ENCODE data around the gene GRXCR2. TPM values are rescaled to one million over a fixed set of nuclear protein-coding genes. Genes with fewer than 3 reads are reported as not detected.
"Not testable (repeated sequence)": the region's sequence is repeated elsewhere in the genome, so short reads cannot be mapped to it uniquely, and the experiment has no call there.

Gene GRXCR2
- total RNA-seq, 1 donor from 2014 or later, result not detected

GRCh38 chr5:145887976-145888574 is 15.3 kb upstream of the GRXCR2 start:
- DNase-seq (ENCODE audit: extremely low read depth, low read depth, low spot score), result peak; percentile 23

GRCh38 chr5:145887217-145887616 is 14.4 kb upstream of the GRXCR2 start:
- DNase-seq (ENCODE audit: extremely low read depth, low read depth, low spot score), result no peak

- no peak for DNase-seq (ENCODE audit: extremely low read depth, low read depth, low spot score)
Observed at GRCh38 chr5:145874765-145875164, 2.0 kb upstream of the GRXCR2 start.

DNA sequence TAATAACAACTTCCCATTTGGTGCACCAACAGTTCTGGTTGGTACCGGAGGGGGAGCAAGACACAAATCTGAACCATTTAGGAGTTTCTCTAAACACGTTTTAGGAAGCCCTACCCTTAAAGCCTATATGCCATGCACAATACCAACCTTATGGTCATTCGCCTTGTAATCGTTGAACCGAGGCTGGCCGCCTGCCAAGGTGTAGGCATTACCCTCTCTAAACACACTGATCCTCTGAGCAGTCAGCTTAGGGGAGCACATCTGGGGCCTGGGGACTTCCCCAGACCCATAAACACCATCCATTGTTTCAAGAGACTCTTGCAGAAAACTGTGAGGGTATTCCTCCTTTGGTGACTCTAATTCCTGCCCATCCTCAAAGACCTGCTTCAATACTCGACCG is 328 bp downstream of the GRXCR2 start:
- no peak for DNase-seq (ENCODE audit: extremely low read depth, low read depth, low spot score)

DNA sequence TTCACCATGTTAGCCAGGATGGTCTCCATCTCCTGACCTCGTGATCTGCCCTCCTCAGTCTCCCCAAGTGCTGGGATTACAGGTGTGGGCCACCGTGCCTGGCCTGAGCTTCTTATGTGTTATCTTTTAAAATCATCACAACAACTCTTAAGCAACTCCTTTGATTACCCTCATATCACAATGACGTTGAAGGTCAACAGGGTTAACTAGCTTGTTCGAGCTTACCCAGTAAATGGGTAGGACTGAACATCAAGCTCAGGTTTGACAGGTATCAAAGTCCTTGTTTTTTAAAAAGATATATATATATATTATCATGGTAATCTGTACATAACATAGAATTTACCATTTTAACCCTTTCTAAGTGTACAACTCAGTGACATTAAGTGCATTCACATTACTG is 3.1 kb downstream of the GRXCR2 start:
- no peak for DNase-seq (ENCODE audit: extremely low read depth, low read depth, low spot score)

DNA sequence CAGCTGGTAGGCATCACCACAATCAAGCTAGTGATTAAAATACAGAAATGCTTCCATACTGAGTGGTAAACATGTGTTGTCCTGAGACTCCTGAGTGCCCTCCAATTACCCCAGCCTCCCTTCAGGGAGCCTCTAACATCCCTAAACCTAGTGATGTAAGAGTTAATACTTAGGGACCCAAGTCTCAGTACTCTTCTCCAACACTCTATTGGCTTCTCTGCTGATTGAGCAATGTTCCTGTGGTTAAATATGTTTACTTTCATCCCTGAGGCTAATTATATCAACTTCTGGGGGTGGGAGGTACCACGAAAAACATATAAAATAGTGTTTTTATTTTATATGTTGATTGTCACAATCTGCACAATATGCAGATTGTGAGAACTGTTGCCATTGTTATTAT is 5.0 kb downstream of the GRXCR2 start:
- no peak for DNase-seq (ENCODE audit: extremely low read depth, low read depth, low spot score)

DNA sequence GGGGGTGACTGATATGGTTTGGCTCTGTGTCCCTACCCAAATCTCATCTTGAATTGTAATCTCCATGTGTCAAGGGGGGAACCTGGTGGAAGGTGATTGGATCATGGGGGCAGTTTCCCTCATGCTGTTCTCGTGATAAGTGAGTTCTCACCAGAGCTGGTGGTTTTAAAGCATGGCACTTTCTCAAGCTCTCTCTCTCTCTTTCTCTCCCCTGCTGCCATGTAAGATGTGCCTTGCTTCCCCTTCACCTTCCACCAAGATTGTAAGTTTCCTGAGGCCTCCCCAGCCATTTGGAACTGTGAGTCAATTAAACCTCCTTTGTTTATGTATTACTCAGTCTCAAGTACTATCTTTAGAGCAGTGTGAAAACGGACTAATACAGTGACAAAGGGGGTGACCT is 8.4 kb downstream of the GRXCR2 start:
- DNase-seq (ENCODE audit: extremely low read depth, low read depth, low spot score), result not testable (repeated sequence)

GRCh38 chr5:145863003-145863402 is 9.8 kb downstream of the GRXCR2 start:
- DNase-seq (ENCODE audit: extremely low read depth, low read depth, low spot score), result no peak

- no peak for DNase-seq (ENCODE audit: extremely low read depth, low read depth, low spot score)
Observed at GRCh38 chr5:145859897-145860296, 12.9 kb downstream of the GRXCR2 start.

DNA sequence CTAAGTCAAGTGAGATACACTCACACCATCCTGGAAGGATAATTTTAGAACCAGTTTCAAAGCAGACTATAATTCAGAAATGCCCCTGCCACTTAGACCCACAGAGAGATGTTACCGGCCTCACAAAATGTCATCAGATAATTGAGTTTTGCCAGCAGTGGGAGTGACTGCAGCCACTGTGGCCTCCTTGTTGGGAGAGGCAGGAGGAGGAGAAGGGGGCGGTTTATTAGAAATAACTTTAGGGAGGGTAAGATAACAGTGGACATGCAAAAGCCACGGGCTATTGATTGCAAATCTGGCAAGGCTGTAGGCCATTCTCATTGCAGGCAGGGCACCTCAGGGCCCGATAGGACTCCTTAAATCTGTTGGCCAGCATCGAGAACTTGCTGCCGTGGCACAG is 13.4 kb downstream of the GRXCR2 start:
- DNase-seq (ENCODE audit: extremely low read depth, low read depth, low spot score), result no peak

DNA sequence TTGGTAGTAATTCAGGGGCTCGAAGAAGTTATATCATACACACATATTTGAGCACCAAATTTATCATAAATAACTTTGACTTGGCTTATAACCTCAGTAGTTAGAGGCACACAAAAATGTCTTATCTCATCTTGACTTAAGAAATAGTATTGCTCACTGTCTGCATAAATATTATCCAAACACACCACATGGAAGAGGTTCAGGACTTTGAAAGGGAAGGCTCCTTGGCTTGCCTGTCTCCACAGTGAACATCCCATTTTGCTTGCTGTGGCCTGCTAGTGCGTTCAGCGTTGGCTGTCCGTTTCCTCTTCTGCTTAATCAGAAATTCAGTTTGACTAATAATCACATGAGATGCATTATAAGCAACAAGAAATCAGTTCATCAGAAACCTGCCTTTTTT is 13.9 kb downstream of the GRXCR2 start:
- DNase-seq (ENCODE audit: extremely low read depth, low read depth, low spot score), result no peak

GRCh38 chr5:145856285-145856818 is 16.5 kb downstream of the GRXCR2 start:
- DNase-seq (ENCODE audit: extremely low read depth, low read depth, low spot score), result no peak

DNA sequence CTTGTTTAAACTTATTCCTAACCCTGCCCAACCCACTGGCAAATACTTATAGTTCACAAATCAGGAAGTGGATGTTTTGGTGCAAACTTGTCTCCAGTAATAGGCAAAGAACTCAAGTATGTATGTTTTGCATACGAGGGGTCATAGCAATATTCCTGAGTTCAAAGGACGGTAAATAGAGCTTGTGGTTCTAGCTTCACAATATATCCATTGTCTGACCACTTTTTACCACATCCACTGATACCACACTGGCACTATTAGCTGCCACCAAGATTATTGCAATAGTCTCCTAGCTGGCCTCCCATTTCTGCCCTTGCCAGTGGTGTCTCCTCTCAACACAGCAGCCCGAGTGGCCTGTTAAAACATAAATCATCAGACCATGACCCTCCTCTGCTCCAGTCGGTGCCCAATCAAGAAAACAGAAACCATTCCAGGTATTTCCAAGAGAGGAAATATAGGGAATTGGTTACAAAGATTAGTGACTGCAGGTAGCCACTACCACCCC is 17.0 kb downstream of the GRXCR2 start:
- DNase-seq (ENCODE audit: extremely low read depth, low read depth, low spot score), result no peak

DNA sequence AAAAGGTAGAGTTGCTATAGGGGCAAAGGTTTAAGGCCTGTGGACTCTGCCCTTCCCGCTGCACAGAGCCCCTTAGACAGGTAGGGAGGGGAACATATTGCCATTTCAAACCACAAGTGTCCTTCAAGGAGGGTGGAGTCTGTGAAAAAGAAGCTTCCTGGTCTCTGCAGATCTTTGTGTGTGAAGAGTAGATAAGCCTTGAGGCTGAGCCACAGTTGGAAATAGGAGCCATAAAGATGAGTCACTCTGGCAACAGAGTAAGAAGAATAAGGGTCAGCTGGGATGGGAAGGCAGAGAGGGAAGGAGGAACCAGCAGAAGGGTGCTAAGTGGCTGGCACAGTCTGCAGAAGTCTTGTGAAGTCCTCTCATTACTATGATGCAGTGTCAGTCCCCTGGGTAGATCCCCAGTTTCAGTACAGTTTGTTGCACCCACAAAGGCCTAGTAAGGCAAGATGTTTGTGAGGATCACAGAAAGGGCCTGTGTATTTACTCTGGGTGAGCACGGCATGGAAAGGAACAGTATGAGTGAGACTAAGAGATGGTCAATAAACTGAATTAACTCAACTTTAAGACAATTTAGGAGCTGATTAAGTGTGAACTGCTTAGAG is 18.1 kb downstream of the GRXCR2 start:
- no peak for DNase-seq (ENCODE audit: extremely low read depth, low read depth, low spot score)

DNA sequence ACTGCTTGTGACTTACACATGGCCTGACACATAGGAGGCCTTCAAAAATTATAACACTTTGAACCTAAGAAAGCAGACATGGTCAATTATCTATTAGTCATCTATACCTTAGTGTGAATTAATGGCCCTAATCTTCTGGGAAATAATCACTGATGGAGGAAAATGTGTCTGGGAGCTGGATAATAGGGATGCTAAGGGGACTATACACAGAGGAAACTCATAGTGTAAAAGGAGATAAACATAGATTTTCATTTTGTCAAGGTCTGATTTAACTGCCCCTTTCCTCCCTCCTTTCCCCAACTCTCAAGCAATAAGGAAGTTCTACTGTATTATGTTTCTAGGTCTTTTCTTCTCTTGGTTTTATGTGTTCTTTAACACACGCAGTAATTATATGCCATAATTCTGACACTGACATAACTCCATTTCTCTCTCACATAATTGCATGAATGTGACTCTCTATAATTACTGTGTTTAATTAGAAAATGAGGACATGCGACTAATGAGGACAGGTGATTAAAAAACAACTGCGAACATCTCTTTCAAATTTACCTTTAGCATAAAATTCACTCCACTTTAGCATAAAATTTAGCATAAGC is 18.9 kb downstream of the GRXCR2 start:
- no peak for DNase-seq (ENCODE audit: extremely low read depth, low read depth, low spot score)

GRCh38 chr5:145852990-145853389 is 19.8 kb downstream of the GRXCR2 start:
- no peak for DNase-seq (ENCODE audit: extremely low read depth, low read depth, low spot score)

- DNase-seq (ENCODE audit: extremely low read depth, low read depth, low spot score), result no peak
Observed at GRCh38 chr5:145848854-145849253, 24.0 kb downstream of the GRXCR2 start.

DNA sequence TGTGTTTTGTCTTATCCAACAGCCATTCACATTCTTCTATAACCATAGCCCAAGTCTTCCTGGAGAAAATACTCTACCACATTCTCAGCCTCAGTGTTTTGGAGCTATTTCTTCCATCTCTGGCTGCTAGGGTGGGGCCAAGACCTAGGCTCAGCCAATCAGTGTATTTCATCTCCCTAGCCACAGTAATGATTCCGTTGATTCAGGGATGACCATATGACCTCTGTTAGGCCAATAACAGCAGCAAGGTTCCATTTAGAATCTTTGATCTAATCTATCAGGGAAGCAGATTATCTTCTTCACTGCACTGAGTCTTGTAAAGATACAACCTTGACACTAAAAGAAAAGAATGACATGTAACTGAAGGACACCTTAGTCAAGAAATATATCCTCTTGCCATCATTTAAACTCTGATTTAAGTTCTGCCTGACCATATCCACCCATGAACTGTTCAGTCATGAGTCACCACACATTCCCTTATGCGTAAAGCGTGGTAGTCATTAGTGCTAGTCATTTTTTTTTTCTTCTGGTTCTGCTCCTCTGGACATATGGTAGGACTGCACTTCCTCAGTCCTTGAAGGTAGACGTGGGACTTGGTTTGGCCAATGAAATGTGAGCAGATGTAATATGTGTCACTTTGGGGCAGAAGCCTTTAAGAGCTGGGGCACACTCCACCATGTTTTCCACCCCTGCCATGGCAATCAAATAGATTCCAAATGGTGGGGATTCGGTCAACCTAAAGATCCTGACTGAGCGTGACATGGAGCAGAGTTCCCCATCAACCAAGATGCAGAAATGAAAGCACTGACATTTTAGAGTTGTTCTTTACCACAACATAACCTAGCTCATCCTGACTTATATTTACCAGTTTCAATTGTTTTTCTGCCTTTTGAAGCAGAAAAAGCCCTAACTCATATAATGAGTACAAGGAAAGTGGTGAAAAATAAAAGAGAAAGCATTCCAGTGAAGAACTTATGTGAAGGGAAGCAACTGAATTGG is 25.0 kb downstream of the GRXCR2 start:
- DNase-seq (ENCODE audit: extremely low read depth, low read depth, low spot score), result no peak

GRCh38 chr5:145846081-145846480 is 26.7 kb downstream of the GRXCR2 start:
- no peak for DNase-seq (ENCODE audit: extremely low read depth, low read depth, low spot score)

- no peak for DNase-seq (ENCODE audit: extremely low read depth, low read depth, low spot score)
Observed at GRCh38 chr5:145841299-145841698, 31.5 kb downstream of the GRXCR2 start.
